AG09309 (cell line): ENCODE data around the gene DAAM1.

ENCODE experiments used
- DNase-seq: peaks from one replicate; pipeline ENCODE4 v3.0.0-alpha.2; 2010; ENCODE audit warnings: low read depth
- H3K4me3 ChIP-seq: 2 replicates; pipeline ENCODE4 v1.5.1; 2011; ENCODE audit warnings: mild to moderate bottlenecking, low read depth, low read length, moderate library complexity; ENCODE audit not compliant: control insufficient read depth
- TF ChIP-seq, protein P1 (sequence below): IDR thresholded peaks from 2 replicates; pipeline ENCODE4 v1.5.1; 2011; ENCODE audit warnings: mild to moderate bottlenecking, low read depth, low read length, inconsistent platforms; ENCODE audit not compliant: insufficient read depth, control insufficient read depth; ENCODE audit errors: missing control alignments

Gene DAAM1

DNA sequence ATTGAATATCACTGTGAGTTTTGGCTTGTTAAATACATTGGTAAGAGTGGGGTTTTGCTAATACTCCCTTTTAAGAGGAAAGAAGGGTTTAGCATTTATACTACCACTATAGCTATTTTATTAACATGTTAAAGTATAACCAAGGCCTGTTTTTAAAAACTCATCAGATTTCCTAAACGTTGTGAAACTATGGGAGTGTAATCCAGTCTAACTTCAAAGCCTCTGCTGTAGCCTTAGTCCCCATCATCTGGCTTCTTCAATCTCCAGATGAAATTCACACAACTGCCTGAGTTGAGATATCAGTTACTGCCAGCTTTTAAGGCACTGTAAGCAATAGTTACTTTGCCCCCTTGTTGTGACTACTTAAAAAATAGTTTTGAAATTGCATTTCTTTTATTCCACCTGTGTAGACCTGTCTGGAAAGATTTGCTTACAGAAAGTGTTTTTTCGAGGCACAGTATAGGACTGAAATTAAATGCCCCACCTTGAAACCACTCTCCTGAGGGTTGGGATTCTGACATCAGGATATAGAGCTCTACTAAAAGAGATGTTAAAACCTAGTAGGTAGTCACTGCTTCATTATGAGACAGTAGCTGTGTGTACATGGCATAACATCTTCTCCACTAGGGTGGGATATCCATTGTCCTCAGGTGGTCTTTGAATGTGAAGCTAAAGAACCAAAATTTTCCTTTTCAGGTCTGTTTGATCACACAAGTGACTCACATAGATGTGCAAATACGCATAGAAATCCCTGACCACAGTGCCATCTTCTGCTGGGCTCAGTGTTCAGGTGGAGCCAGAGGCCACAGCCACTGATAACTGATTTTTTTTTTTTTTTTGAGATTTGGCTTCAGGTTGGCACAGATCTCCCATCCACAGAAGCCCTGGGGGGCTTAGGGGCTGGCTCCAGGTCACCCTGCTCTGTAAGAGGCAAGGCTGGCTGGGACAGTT lies 125.5 kb downstream of the DAAM1 start:
- TF ChIP-seq, protein P1, sequence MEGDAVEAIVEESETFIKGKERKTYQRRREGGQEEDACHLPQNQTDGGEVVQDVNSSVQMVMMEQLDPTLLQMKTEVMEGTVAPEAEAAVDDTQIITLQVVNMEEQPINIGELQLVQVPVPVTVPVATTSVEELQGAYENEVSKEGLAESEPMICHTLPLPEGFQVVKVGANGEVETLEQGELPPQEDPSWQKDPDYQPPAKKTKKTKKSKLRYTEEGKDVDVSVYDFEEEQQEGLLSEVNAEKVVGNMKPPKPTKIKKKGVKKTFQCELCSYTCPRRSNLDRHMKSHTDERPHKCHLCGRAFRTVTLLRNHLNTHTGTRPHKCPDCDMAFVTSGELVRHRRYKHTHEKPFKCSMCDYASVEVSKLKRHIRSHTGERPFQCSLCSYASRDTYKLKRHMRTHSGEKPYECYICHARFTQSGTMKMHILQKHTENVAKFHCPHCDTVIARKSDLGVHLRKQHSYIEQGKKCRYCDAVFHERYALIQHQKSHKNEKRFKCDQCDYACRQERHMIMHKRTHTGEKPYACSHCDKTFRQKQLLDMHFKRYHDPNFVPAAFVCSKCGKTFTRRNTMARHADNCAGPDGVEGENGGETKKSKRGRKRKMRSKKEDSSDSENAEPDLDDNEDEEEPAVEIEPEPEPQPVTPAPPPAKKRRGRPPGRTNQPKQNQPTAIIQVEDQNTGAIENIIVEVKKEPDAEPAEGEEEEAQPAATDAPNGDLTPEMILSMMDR: no peak
- no peak for DNase-seq
- no peak overlapping the region for H3K4me3 ChIP-seq

DNA sequence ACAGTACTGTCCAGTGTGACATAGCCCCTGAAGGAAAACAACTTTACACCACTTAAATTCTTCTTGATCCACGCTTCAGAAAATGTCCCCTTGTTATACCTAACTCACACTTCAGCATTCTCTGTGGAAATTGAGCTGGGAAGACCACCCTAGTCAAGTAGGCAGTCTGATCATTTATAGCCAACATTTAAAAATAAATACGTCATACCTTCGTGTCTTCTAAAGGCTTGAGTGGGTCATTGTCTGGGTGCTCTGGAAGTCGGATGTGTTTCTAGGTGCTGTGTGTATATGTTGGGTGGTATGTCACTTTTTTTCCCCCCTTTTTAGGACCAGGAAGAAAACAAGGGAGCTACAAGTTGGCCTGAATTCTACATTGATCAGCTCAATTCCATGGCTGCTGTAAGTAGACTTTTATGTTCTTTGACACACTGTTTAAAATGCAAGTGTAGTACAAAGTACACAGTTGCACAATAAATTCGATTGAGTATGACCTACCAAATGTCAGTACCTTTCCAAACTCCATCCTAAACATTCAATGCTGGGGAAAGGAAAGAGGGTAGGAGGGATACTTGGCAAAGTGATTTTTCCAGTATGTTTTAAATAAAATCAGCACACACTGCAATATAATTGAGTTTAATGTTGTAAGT lies 126.6 kb downstream of the DAAM1 start:
- no peak for DNase-seq
- TF ChIP-seq, protein P1: no peak
- H3K4me3 ChIP-seq: no peak overlapping the region

DNA sequence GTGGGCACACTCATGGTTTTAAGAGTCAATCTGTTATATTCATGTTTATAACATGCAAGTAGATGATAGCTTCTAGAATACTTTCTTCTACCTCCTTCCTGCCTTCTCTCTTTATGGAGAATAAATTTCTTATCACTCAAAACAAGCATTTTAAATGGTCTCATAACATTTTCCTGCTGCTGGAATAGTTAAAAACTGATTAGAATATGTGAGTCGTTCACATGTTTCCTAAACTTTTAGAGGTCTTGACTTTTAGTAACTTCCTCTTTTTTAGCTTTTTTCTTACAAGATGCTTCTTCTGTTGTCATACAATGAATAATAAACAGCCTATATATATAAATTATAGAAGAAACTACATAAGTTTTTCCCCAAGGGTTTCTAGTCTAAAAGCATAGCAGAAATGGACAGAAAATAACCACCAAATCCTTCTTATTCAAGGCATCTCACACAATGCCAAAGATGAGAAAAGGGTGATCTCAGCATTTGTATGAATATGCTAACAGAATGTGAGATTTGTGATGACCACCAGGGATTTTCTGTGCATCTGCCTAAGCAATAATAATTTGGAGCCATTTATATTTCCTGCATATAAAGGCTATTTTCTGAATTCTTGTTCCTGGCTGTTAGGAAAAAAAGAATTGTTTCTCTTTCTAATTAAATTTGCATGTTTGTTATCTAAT lies 127.8 kb downstream of the DAAM1 start:
- H3K4me3 ChIP-seq: no peak overlapping the region
- no peak for DNase-seq
- TF ChIP-seq, protein P1: no peak

DNA sequence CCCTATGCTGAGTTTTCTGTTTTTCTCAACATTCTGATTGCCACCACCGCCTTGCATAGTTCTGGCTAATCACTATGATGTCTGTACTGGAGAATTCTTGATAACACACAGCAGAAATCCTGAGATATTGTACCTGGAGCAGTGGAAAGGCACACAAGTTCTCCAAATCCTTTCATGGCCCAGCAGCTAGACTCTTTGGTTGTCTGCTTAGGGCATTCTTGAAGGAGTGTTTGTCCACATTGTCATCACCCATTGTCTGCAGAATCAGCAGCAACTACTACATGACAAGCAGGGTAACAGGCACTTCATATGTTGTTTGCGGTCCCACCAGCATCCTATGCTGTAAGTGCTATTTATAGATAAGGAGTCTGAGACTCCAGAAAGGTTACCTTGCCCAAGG lies 128.9 kb downstream of the DAAM1 start:
- DNase-seq: no peak
- TF ChIP-seq, protein P1: no peak
- H3K4me3 ChIP-seq: no peak overlapping the region

DNA sequence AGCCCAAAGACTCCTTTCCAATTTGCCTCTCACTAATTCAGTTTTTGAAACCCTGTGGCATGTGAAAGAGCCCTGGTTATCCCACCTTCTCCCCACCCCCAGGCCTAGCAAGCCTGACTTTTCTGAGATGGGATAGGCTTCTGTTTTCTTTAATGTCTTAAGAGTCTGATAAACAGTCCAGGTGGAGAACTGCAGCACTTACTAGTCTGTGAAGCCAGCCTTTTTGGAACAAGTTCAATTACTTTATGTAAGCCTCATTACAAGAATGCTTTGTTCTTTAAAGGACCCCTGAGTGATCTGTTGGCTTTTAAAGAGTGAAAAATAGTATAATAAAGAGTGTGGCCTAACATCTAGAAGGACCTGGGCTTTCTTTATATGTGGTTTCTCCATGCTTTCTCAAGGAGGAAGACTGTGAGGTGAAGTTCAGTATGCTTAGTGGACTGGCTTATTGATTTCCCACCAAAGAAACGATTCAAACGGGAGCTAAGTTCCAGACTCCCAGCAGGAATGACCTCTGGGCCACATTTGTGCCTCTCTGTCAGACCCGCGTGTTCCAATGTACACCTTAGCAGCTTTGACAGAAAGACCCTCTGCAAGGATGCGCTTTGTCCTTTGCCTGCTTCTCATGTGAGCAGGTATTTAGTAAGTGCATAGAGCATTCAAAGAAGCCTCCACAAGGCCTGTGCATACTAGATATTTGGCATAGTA lies 129.5 kb downstream of the DAAM1 start:
- DNase-seq: no peak
- TF ChIP-seq, protein P1: no peak
- H3K4me3 ChIP-seq: no peak overlapping the region

DNA sequence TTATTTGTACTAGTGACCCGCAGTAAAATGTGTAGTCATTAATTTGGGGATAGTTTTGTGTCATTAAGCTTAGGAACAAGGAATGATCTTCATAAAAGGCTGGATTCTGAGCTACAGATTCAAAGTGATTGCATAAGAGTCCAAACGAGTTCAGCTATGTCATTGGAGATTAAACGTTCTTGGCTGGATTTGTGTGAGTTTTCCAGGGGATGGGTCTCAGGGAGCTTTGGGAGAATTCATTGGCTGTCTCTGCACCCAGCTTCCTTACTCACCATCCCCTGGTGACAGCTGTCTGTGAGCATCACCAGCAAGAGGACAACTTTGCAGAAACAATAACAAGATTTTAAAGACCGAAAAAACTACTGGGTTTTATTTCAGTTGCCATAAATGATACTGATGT lies 130.4 kb downstream of the DAAM1 start:
- TF ChIP-seq, protein P1: no peak
- H3K4me3 ChIP-seq: no peak overlapping the region
- no peak for DNase-seq
